ENCODE measurements around the gene JAK1.

Gene JAK1

GRCh38 chr1:64953241-64953640, 13.1 kb downstream of the JAK1 start:
- peaks cover 67% of the 10 kb centered on the region for H3K4me1 ChIP-seq (ENCODE audit: low read length)
- TF ChIP-seq EZH2phosphoT487 (IDR thresholded peaks at IDR 0.05; ENCODE audit: low read depth): no peak
- TF ChIP-seq, protein P1, sequence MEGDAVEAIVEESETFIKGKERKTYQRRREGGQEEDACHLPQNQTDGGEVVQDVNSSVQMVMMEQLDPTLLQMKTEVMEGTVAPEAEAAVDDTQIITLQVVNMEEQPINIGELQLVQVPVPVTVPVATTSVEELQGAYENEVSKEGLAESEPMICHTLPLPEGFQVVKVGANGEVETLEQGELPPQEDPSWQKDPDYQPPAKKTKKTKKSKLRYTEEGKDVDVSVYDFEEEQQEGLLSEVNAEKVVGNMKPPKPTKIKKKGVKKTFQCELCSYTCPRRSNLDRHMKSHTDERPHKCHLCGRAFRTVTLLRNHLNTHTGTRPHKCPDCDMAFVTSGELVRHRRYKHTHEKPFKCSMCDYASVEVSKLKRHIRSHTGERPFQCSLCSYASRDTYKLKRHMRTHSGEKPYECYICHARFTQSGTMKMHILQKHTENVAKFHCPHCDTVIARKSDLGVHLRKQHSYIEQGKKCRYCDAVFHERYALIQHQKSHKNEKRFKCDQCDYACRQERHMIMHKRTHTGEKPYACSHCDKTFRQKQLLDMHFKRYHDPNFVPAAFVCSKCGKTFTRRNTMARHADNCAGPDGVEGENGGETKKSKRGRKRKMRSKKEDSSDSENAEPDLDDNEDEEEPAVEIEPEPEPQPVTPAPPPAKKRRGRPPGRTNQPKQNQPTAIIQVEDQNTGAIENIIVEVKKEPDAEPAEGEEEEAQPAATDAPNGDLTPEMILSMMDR (IDR thresholded peaks at IDR 0.05; ENCODE audit: low read depth, low read length): no peak
- no peak overlapping the region for H3K4me3 ChIP-seq (ENCODE audit: low read length)
- H3K79me2 ChIP-seq (ENCODE audit: low read length): peaks cover 89% of the 10 kb centered on the region
- H3K9ac ChIP-seq (ENCODE audit: low read length): no peak overlapping the region
- no peak overlapping the region for H2AFZ ChIP-seq (ENCODE audit: low read depth, low read length)
- no peaks in the 10 kb centered on the region for H3K36me3 ChIP-seq (replicated peaks; ENCODE audit: low read depth, low read length)
- no peak overlapping the region for H3K4me2 ChIP-seq (ENCODE audit: low read length)
- H3K9me3 ChIP-seq (ENCODE audit: insufficient read depth, low read length): no peaks in the 10 kb centered on the region
- no peaks in the 10 kb centered on the region for H3K27me3 ChIP-seq (ENCODE audit: low read depth, low read length)
- H4K20me1 ChIP-seq (ENCODE audit: insufficient read depth, low read length): peaks cover 67% of the 10 kb centered on the region
- H3K27ac ChIP-seq (ENCODE audit: low read length): no peak overlapping the region

DNA sequence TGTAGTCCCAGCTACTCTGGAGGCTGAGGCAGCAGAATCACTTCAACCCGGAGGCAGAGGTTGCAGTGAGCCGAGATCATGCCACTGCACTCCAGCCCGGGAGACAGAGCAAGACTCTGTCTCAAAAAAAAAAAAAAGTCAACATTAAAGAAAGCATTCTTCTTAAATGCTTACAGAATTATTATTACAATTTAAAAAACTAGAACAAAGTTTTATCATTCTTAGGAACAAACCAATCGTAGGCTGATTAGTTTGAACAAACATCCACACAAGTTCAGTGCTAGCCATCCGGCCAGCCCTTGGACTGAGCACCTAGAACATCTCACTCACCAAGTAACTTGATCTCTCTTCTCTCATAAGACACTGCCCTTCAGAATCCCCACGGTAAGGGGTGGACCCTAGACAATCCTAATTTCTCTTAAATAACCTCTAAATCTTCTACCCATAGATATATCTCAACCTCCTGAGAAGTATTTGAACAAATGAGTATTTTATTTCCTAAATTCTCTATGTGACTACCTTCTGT, 16.0 kb downstream of the JAK1 start:
- no peak overlapping the region for H3K4me2 ChIP-seq (ENCODE audit: low read length)
- TF ChIP-seq, protein P1 (IDR thresholded peaks at IDR 0.05; ENCODE audit: low read depth, low read length): no peak
- TF ChIP-seq EZH2phosphoT487 (IDR thresholded peaks at IDR 0.05; ENCODE audit: low read depth): no peak
- H3K9ac ChIP-seq (ENCODE audit: low read length): no peak overlapping the region
- no peaks in the 10 kb centered on the region for H3K27me3 ChIP-seq (ENCODE audit: low read depth, low read length)
- H3K27ac ChIP-seq (ENCODE audit: low read length): no peak overlapping the region
- no peak overlapping the region for H3K4me3 ChIP-seq (ENCODE audit: low read length)
- no peaks in the 10 kb centered on the region for H3K36me3 ChIP-seq (replicated peaks; ENCODE audit: low read depth, low read length)
- H2AFZ ChIP-seq (ENCODE audit: low read depth, low read length): no peak overlapping the region
- peaks cover 99% of the 10 kb centered on the region for H3K79me2 ChIP-seq (ENCODE audit: low read length)
- H4K20me1 ChIP-seq (ENCODE audit: insufficient read depth, low read length): peaks cover 89% of the 10 kb centered on the region
- peaks cover 50% of the 10 kb centered on the region for H3K4me1 ChIP-seq (ENCODE audit: low read length)
- H3K9me3 ChIP-seq (ENCODE audit: insufficient read depth, low read length): no peaks in the 10 kb centered on the region

GRCh38 chr1:64948905-64949833, 17.2 kb downstream of the JAK1 start:
- Histone ChIP-seq H3K36me3 (replicated peaks; ENCODE audit: low read depth, low read length) (no peaks in the 10 kb centered on the region), H4K20me1 (ENCODE audit: insufficient read depth, low read length) (peaks cover 88% of the 10 kb centered on the region), H3K79me2 (ENCODE audit: low read length) (peaks cover 97% of the 10 kb centered on the region), H3K4me2 (ENCODE audit: low read length) (no peak overlapping the region), H3K27me3 (ENCODE audit: low read depth, low read length) (no peaks in the 10 kb centered on the region), H3K27ac (ENCODE audit: low read length) (no peak overlapping the region), H3K9me3 (ENCODE audit: insufficient read depth, low read length) (no peaks in the 10 kb centered on the region), H3K4me3 (ENCODE audit: low read length) (no peak overlapping the region), H2AFZ (ENCODE audit: low read depth, low read length) (no peak overlapping the region), H3K9ac (ENCODE audit: low read length) (no peak overlapping the region), H3K4me1 (ENCODE audit: low read length) (peaks cover 38% of the 10 kb centered on the region)
- TF ChIP-seq EZH2phosphoT487 (IDR thresholded peaks at IDR 0.05; ENCODE audit: low read depth): no peak
- TF ChIP-seq, protein P1 (IDR thresholded peaks at IDR 0.05; ENCODE audit: low read depth, low read length): no peak

- Histone ChIP-seq H3K9me3 (ENCODE audit: insufficient read depth, low read length) (no peaks in the 10 kb centered on the region), H3K79me2 (ENCODE audit: low read length) (peaks cover 96% of the 10 kb centered on the region), H3K9ac (ENCODE audit: low read length) (no peak overlapping the region), H2AFZ (ENCODE audit: low read depth, low read length) (no peak overlapping the region), H3K36me3 (replicated peaks; ENCODE audit: low read depth, low read length) (no peaks in the 10 kb centered on the region), H3K4me2 (ENCODE audit: low read length) (no peak overlapping the region), H3K4me1 (ENCODE audit: low read length) (peaks cover 33% of the 10 kb centered on the region), H4K20me1 (ENCODE audit: insufficient read depth, low read length) (peaks cover 81% of the 10 kb centered on the region), H3K27me3 (ENCODE audit: low read depth, low read length) (no peaks in the 10 kb centered on the region), H3K27ac (ENCODE audit: low read length) (no peak overlapping the region), H3K4me3 (ENCODE audit: low read length) (no peak overlapping the region)
- TF ChIP-seq, protein P1 (IDR thresholded peaks at IDR 0.05; ENCODE audit: low read depth, low read length): no peak
- no peak for TF ChIP-seq EZH2phosphoT487 (IDR thresholded peaks at IDR 0.05; ENCODE audit: low read depth)
These were observed 18.1 kb downstream of the JAK1 start for GRCh38 chr1:64948216-64948615.

All from OCI-LY3 (cell line).